HG02938 (cell line): ENCODE measurements around the gene TSPAN8.
"Not testable (repeated sequence)": the region's sequence is repeated elsewhere in the genome, so short reads cannot be mapped to it uniquely, and the experiment has no call there.

Source experiments
- ATAC-seq: cut with Tn5 transposase; IDR thresholded peaks from one replicate; pipeline ENCODE4 v1.9.1; 2021; ENCODE audit warnings: mild to moderate bottlenecking, moderate library complexity; ENCODE audit not compliant: unreplicated experiment

TSPAN8 gene

DNA sequence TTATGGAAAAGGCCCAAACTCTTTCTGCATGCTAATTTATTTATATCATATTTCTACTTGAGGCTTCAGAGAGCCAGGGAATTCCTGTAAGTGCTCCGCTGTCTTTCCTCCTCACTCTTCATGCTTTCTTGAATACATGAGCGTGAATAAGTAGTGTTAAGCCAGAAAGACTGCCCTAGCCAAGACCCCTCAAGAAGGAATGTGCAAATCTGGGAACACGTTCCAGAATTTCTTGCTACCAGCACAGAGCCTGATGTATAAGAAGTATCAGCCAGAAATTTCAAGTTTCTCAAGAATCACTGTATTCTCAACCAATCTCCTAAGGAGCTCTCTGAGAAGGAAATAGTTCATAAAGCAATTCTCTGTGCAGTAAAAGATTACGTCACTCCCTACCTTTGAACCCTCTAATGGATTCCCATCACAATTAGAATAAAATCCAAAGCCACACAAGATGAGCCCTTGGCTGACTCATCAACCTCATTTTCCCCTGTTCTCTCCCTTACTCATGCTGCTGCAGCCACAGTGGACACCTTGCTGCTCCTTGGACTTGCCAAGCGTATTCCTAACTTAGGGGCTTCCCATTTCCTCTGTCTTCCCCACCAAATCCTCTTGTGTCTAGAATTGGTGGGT, 6.9 kb upstream of the TSPAN8 start:
- ATAC-seq = no peak

DNA sequence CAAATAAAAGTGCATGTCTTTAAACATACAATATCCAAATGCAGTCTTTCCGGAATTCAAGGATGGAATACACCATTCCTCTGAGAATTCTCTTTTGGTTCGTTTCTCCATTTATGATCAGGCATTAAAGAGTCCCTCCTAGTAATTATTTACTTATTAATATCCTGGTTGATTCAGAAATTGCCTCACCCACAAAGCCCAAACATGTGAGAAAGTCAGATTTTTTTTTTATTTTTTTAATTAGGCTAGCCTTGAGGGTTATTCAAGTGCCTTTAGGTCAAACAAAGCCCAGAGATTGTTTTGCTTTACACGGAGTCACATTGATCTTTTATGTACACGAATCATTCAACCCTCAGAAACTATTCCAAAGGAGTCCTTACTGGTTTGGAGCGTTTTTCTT, 6.4 kb upstream of the TSPAN8 start:
- no peak for ATAC-seq

DNA sequence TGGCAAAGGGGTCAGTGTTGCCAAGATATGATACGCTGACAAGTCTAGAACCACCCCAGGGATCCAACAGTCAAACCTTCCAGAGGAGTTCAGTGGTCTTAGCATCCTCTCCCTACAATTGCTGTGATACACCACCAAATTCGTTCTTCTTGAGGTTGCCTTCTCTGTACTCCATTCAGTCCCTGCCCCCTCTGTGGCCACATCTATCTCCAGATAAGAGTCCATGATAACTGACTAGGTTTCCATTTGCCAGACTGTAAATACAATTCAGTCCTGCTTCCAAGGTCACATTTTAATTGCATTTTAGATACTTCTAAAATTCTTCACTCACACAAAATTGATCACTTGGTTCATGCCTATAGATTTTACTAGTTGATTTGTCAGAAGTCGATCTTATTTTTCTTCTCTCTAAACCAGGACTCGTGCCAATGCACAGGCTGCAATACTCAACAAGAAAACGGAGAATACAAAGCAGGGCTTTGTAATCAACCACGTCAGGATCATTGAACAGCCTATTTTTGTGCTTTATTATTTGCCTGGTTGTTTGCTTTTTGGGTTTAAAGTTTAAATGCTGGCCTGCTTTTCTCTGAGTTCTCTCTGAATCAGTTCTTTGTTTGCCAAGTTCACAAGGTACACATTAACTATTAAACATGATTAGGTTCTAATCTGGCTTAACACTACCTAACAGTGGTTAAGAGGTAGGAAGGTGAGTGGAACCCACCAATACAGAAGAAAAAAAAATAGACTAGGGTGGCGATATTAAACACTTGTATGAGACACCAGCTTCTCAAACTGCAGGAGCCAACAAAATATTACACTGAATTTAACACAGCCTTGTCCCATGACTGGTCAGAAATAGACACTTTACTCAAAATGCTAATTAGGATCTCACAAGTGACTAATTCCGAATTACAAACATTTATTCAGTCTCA, 5.3 kb upstream of the TSPAN8 start:
- no peak for ATAC-seq

DNA sequence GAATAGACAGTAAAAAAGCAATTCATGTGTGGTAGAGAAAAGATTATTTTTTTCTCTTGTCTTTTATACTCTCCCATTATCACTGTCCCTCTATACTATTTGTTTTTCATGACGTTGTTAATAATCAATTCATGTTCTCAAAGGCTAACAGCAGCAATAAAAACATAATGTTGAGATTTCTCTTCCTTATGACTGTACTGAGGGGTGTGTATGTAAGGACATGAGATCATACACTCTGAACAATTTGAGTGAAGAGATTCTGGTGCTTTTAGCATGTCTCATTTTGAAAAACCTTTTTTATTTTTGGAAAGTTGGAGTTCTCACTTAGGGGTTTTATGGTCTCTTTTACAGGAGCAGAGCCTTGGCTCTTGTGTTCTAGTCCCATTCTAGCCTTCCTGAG, 3.8 kb upstream of the TSPAN8 start:
- no peak for ATAC-seq

DNA sequence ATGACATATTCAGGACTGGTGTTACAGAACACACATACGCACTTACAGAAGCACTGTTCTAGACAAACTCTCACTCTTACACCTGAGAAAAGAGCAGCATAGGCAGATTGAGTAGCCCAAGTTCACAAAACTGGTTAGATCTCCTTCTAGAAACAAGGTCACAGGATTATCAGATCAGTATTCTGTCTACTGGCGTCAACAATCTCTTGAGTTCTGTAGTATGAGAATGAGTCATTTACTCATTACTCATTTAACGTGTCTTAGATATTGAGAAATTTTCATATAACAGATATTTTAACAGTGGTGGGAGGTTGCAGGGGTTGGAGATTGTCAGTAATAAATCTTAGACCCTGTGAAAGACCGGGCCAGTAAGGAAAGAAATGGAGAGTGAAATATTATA, 2.8 kb upstream of the TSPAN8 start:
- no peak for ATAC-seq

DNA sequence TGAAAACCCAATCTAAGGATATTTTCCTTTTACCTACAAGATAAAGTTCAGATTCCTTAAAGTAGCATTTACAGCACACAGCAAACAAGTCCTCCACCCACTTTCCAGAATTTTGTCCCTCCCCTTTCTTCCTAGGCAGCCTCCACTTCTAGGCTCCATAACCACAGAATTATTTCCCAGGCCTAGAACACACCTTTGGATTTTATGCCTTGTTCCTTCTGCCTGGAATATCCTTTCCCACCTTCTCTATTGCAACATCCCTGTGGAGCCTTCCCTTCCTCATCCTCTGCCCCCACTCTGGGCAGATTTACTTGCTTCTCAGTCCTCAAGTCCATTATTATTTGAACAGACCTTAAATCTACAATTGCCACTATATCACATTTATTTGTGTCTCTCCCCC, 2.1 kb upstream of the TSPAN8 start:
- no peak for ATAC-seq

DNA sequence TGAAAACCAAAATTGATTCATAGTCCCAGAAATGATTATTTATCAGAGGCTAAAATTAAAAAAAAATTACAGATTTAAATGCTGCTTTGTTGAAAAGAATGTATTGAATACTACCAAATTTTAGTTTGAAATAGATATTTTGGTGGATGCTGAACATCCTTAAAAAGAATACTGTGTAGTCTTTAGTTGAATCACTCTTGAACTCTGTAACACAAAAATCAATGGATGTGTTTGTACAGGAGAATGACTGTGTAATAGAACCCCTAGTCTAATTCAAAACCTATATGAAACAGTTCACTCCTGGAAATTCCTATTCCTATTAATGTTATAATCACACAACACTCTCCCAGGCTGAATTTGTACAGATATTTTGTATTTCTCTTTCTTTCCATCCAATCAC, 1.5 kb upstream of the TSPAN8 start:
- no peak for ATAC-seq

DNA sequence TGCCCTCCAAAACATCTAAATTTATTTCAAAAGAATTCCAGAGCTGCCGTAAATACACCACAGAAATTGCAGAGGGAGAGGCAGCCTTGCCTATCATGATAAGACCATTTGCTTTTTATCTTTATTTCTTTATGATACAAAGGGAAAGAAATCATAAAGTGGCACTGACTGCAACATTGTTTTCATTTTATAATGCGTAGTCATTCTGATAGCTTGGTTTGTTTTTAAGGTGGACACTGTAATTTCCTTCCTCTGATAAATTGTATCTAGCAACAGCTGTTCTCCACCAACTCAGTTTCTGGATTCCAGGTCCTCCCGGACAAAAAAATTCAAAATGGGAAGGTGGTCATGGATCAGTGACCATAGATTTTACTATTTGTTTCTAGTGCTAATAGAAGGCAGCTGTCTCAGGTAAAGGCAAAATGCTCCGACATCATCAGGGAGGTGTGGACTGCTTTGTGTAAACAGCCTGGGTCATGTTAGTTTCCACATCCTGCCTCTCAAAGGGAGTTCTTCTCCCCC, 623 bp upstream of the TSPAN8 start:
- ATAC-seq = no peak

DNA sequence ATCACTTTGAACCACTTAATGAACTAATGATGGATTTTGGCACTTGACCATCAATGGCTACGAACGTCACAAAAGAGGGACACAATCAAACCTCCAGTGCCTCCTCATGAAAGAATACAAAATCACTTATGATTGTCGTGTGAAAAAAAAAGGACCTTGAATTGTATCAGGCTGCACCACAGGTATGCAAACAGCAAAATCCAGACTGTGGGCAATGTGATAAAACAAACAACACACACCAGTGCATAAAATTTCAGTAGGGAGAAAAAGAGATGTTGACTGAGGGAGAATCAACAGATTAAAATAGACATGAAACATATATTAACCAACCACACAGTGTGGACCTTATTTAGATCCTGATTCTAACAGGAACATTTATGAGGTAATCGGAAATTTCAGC, 2.6 kb downstream of the TSPAN8 start:
- ATAC-seq = no peak

DNA sequence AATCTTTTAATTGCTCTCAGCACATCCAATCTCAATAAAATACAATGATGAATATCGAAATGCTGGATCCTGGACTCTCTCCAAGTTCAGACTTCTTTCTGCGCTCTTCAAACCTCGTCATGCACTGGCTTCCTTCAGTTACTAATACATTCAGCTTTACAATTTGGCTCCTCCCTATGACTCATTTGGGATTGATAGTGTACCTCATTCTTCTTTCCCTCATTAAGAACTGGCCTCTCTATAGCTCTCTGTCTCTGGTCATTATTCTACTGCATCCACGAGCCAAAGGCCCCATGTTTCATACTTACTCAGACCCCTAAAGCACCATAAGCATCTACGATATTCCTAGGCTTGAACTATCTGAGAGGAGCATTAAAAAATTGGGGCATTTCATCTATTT, 4.9 kb downstream of the TSPAN8 start:
- ATAC-seq = no peak

DNA sequence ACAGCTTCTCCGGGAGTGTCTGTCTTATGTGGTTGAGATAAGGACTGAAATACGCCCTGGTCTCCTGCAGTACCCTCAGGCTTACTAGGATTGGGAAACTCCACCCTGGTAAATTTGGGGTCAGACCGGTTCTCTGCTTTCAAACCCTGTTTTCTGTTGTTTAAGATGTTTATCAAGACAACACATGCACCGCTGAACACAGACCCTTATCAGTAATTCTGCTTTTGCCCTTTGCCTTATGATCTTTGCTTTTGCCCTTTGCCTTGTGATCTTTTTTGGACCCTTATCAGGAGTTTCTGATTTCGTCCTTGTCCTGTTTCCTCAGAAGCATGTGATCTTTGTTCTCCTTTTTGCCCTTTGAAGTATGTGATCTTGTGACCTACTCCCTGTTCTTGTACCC, 7.8 kb downstream of the TSPAN8 start:
- not testable (repeated sequence) for ATAC-seq

DNA sequence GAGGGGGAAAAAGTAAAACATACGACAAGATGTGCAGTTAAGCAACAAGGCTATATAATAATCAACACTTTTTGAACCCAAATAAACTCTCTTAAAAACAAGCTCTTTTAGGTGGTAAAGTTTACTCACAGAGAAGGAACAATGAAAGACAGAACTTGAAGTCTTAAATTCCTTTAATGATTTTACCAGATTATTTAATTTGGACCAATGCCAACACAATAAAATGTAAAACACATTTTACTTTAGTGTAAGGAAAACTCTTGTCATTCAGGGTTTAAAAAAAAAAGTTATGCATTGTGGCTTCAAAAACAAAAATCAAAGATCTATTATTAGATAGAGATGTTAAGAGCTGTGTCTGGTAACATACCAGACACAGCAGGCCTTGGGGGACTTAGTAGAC, 13.1 kb downstream of the TSPAN8 start:
- no peak for ATAC-seq

DNA sequence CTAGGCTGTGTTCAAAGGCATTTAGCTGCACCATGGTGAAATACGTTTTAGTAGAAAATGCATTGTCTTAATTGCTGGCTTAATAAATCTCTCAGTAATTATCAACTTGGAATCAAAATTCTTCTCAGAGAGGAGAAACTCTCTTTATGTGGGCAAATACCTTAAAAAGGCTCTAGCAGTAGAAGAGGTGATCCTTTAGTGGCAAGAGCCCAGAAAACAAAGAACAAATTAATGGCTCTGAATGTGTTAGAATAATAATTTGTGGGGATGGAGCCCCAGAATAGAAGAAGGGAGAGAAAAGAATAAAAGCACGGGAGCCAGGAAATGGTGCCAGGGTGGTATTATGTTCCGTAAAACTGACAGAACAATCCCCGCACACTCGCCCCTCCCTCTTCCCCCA, 14.8 kb downstream of the TSPAN8 start:
- ATAC-seq = no peak

DNA sequence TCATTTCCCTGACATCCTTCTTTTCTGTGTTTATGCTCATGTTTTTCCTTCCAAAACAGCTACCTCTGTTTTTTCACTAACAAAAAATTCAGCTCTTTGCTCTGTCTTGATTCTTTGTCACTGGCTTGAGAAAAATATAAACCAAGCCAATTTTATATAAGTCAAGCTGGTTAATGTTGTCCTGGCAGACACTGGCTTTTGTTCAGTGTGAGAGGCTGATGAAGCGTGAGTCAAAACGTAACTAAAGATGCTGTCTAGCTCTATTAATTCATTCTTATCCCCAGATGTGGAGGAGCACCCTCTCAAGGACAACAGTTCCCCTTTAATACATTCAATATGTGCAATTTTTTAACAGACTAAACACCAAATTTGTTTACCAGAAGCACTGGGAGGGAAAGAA, 15.8 kb downstream of the TSPAN8 start:
- ATAC-seq = no peak

DNA sequence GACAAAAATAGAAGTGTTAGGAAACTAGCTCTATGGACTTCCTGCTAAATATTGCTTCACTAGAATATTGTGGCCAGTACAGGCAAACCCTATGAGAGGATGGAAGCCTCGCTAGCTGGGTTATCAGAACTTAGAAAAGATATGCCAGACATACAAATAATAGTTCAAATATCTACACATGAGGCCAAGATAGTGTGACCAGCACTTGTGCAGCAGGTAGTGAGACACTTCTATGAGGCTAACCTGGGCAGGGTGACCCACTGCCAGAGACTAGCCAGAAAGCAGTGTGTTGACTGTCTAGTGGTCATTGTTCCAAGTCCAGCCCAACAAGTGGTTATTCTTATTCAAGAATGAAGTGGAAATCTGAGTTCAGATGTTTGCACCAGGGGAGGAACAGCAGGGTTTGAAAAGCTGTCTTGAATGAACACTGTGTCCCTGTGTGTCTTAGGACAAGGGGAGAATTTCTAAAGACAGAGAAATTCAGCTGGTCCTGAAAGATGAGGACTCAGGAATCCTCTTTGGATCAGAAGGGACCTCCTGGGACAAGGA, 16.3 kb downstream of the TSPAN8 start:
- no peak for ATAC-seq

DNA sequence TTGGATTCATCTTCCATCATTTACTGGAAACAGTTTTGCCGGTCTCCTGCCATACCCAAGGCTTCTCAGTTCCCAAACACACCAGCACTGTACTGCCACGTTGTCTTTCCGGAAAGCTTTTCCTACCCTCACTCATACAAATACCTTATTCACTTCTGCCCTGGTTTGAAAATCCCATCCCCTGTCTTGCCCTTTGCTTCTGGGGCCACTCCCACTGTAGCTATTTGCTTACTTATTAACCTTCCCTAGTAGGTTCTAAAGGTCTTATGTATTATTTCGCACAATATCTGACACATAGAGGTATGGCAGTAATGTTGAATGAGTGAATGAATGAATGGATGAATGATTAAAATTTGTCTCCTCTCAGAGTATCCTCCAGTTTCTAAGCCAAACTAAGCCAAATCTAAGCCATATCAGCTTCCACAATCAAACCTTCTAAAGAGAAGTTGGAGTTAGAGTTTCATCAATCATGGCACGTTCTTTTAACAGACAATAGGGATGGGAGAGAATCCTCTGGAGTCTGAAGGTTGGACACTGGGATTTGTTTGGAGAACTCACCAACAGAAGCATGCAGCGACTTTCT, 18.6 kb downstream of the TSPAN8 start:
- no peak for ATAC-seq

DNA sequence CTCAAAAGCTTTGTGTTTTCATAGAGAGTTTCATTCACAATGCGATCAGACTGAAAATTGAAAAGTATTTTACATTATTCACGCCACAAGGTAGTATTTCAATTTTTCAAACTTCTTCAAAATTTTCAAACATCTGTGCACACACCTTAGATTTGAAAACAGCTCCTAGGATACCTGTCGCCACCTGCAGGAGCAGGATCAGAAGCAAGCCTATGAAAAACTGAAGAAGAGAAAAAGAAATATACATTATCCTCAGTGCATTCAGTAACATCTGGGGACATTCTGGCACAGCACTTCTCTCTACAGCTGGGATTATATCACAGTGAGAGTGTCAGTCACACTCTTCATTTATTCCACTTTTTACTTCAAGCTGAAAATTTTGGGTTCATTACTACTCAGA, 19.8 kb downstream of the TSPAN8 start:
- no peak for ATAC-seq

DNA sequence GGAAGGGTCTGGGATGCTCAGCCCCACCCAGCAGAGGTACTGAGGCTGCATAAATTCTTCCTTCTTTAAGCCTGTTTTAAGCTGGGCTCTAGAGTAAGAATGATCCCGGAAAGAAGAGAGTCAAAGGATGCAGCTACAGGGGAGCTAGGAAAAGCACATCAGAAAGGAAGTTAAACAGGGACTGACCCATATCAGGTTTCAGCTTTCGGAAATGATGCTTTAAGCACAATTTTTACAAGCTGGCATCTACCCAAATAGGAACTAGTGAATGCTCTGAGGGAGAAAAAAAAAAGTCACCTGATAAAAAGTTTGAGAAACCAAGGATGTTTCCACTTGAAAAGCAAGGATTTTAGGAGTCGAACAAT, 22.0 kb downstream of the TSPAN8 start:
- ATAC-seq = no peak

DNA sequence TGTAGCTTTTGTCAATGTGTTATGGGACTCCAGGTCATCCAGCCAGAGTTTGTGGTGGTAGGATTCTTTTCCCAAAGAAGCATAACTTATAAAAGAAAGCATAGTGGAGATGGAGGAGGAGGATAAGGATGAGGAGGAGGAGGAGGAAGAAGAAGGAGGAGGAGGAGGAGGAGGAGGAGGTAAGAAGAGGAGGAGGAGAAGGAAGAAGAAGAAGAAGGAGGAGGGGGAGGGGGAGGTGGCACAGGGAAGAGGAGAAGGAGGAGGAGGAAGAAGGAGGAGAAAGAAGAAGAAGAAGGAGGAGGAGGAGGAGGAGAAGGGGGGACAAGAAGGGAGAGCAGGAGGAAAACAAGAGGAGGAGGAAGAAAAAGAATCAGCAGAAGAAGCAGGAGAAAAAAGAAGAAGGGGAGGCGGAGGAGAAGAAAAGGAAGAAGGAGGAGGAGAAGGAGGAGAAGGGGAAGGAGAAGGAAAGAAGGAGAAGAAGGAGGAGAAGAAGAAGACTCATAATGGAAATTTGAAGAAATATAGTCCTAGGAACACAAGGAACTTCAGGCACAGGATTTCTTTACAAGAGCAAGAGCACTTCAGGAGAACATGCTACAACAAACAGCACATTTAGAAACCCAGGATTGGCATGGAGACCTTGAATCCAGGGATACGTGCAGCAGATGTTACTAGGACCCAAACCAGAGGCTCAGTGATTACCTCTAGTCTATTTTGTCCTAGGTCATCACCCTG, 22.6 kb downstream of the TSPAN8 start:
- ATAC-seq = no peak

DNA sequence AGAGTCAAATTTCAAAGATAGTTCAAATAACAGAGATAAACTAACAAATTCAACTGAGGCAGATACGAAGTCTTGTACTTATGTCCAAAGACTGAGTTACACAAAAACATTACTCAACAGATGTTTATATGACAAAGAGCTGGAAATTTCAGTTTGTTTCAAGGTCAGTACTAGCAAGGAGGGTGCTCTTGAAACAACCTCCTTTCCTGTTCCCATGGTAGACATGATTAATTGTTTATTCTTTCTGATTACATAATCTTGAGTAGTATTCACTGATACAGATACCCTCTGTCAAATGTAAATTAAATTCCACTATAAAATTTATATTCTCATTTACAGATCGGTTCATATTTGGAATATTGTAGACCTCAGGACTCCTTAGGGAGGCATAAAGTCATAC, 23.4 kb downstream of the TSPAN8 start:
- no peak for ATAC-seq

DNA sequence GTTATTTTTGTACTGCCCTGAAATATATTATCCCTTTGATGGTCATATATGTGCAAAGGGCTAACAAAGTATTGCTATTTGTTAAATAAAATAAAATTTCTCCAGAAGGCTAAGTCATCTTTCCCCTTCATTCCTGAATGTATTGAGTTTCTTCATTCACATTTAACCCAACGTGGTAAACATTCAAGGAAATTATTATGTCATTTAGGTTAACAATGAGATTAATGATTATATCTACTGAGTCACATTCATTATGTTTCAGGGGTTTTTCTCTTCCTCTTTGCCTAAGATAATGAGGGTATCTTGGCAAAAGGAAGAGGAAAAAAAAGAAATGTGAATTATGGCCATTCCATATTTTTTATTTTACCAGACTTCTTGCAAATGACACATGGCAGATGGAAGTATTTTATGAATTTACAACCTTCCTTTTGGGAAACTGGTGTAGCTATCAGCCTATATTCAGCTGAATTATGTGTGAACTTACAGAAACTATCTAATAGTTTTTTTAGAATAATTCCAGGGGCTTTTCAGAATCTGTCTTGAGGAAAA, 27.2 kb downstream of the TSPAN8 start:
- ATAC-seq = no peak
